SK-N-SH (cell line): Measurements from ENCODE around the gene HLA-DOA. TPM values are rescaled to one million over a fixed set of nuclear protein-coding genes. Genes with fewer than 3 reads are reported as not detected.

ENCODE experiments used
- CTCF ChIA-PET: fragments of 300-600, 350-600 bp; formaldehyde crosslinking; extraction: SDS; loops from one replicate; lab custom pipeline; 2021; lab: Yijun Ruan, JAX
- POLR2A ChIA-PET: fragments of 350-600 bp; sonication (Branson Sonifier 250); formaldehyde crosslinking; extraction: SDS; loops from one replicate; lab custom pipeline; 2020; ENCODE audit warnings: antibody characterized with exemption, inconsistent platforms; lab: Yijun Ruan, JAX
- DNase-seq: peaks from one replicate; pipeline ENCODE4 v3.0.0; 2012
- H2AFZ ChIP-seq: fragments of 200-600 bp; sonication (generic); 2 replicates; pipeline ENCODE4 v1.8.1; 2016; ENCODE audit warnings: antibody characterized with exemption, mild to moderate bottlenecking, low read depth
- H3F3A ChIP-seq: fragments of 200-600 bp; sonication (generic); replicated peaks from 2 replicates; pipeline ENCODE3; 2016; ENCODE audit warnings: antibody characterized with exemption, mild to moderate bottlenecking; ENCODE audit not compliant: insufficient read depth
- H3K27ac ChIP-seq, 2 experiments: fragments of 200-500 bp in 1 of 2; fragments of 200-600 bp in 1 of 2; sonication (Bioruptor generic) in 1 of 2; sonication (generic), shearing (Covaris generic) in 1 of 2; 2 replicates each; pipeline versions ENCODE4 v1.5.1 to v1.6.1; 2014 to 2016; ENCODE audit warnings: low read depth in 2 of 2, inconsistent platforms in 1 of 2, low read length in 1 of 2, mild to moderate bottlenecking in 1 of 2, mixed read lengths in 1 of 2
- H3K27me3 ChIP-seq: fragments of 200-600 bp; sonication (generic), shearing (Covaris generic); 2 replicates; pipeline ENCODE4 v1.6.1; 2016; ENCODE audit warnings: mixed run types; ENCODE audit not compliant: insufficient read depth
- H3K36me3 ChIP-seq, 2 experiments: fragments of 200-500 bp in 1 of 2; fragments of 200-600 bp in 1 of 2; sonication (Bioruptor generic) in 1 of 2; sonication (generic) in 1 of 2; replicated peaks in 1 of 2; 2 replicates each; pipeline versions ENCODE3 to v1.5.1; 2014 to 2016; ENCODE audit warnings: low read length in 1 of 2, mild to moderate bottlenecking in 1 of 2; ENCODE audit not compliant: insufficient read depth in 2 of 2, control insufficient read depth in 1 of 2
- H3K4me1 ChIP-seq, 2 experiments: fragments of 200-500 bp in 1 of 2; fragments of 200-600 bp in 1 of 2; sonication (Bioruptor generic) in 1 of 2; sonication (generic), shearing (Covaris generic) in 1 of 2; 2 replicates each; pipeline versions ENCODE4 v1.5.1 to v1.6.1; 2014 to 2016; ENCODE audit warnings: low read depth in 1 of 2, low read length in 1 of 2, mixed run types in 1 of 2; ENCODE audit not compliant: insufficient read depth in 2 of 2, control insufficient read depth in 1 of 2
- H3K4me2 ChIP-seq: fragments of 200-600 bp; sonication (generic), shearing (Covaris generic); 2 replicates; pipeline ENCODE4 v1.6.1; 2017; ENCODE audit warnings: mixed run types
- H3K4me3 ChIP-seq, 2 experiments: fragments of 200-500 bp in 1 of 2; fragments of 200-600 bp in 1 of 2; sonication (Bioruptor generic) in 1 of 2; sonication (generic), shearing (Covaris generic) in 1 of 2; 2 replicates each; pipeline versions ENCODE4 v1.5.1 to v1.8.1; 2014 to 2016; ENCODE audit warnings: low read depth in 2 of 2, inconsistent platforms in 1 of 2, low read length in 1 of 2, mild to moderate bottlenecking in 1 of 2, mixed read lengths in 1 of 2, moderate library complexity in 1 of 2
- H3K79me2 ChIP-seq: fragments of 200-600 bp; sonication (generic); 2 replicates; pipeline ENCODE4 v1.8.1; 2017; ENCODE audit warnings: mild to moderate bottlenecking; ENCODE audit not compliant: insufficient read depth
- H3K9ac ChIP-seq: fragments of 200-600 bp; sonication (generic); 2 replicates; pipeline ENCODE4 v1.6.1; 2017; ENCODE audit warnings: mixed run types
- H3K9me2 ChIP-seq: fragments of 200-600 bp; sonication (generic); 2 replicates; pipeline ENCODE4 v1.6.1; 2017; ENCODE audit warnings: mixed run types
- H3K9me3 ChIP-seq: fragments of 200-600 bp; sonication (generic); 2 replicates; pipeline ENCODE4 v1.6.1; 2017; ENCODE audit warnings: mixed run types, mild to moderate bottlenecking, moderate library complexity
- H4K20me1 ChIP-seq: fragments of 200-600 bp; sonication (generic); 2 replicates; pipeline ENCODE4 v1.6.1; 2017; ENCODE audit warnings: mild to moderate bottlenecking, mixed run types; ENCODE audit not compliant: insufficient read depth
- FOXJ3 ChIP-seq: sonication (generic); formaldehyde crosslinking; IDR thresholded peaks from 2 replicates; pipeline ENCODE4 v1.5.1; 2020; ENCODE audit warnings: mild to moderate bottlenecking, missing genetic modification reagents
- GABPA ChIP-seq: IDR thresholded peaks from 2 replicates; pipeline ENCODE4 v1.4.0; 2012; ENCODE audit warnings: low read depth, mild to moderate bottlenecking
- GATA2 ChIP-seq: sonication (generic); formaldehyde crosslinking; IDR thresholded peaks from 2 replicates; pipeline ENCODE4 v1.5.0; 2020; ENCODE audit warnings: mild to moderate bottlenecking, missing genetic modification reagents
- MXI1 ChIP-seq: IDR thresholded peaks from 2 replicates; pipeline ENCODE4 v1.6.1; 2012; ENCODE audit warnings: mild to moderate bottlenecking, low read depth, low read length, improper control_type of control experiment
- NFIC ChIP-seq: IDR thresholded peaks from 2 replicates; pipeline ENCODE4 v1.4.0; 2012; ENCODE audit warnings: borderline replicate concordance
- POLR2AphosphoS5 ChIP-seq: IDR thresholded peaks from 2 replicates; pipeline ENCODE4 v1.6.1; 2012; ENCODE audit warnings: low read depth, low read length
- RAD21 ChIP-seq: IDR thresholded peaks from 2 replicates; pipeline ENCODE4 v1.6.1; 2012; ENCODE audit warnings: mild to moderate bottlenecking, low read length
- RFX5 ChIP-seq: IDR thresholded peaks from 2 replicates; pipeline ENCODE4 v1.6.1; 2012; ENCODE audit warnings: mild to moderate bottlenecking, improper control_type of control experiment, low read length
- RXRA ChIP-seq: IDR thresholded peaks from 2 replicates; pipeline ENCODE4 v1.4.0; 2012; ENCODE audit warnings: low read depth, mild to moderate bottlenecking, borderline replicate concordance
- SIN3A ChIP-seq: IDR thresholded peaks from 2 replicates; pipeline ENCODE4 v1.6.1; 2012; ENCODE audit warnings: low read depth, mild to moderate bottlenecking, low read length, moderate library complexity, borderline replicate concordance
- TEAD4 ChIP-seq: IDR thresholded peaks from 2 replicates; pipeline ENCODE4 v1.4.0; 2012; ENCODE audit warnings: mild to moderate bottlenecking, borderline replicate concordance; ENCODE audit not compliant: insufficient read depth
- USF2 ChIP-seq: fragments of 150-350 bp; IDR thresholded peaks from 2 replicates; pipeline ENCODE4 v1.6.1; 2017; ENCODE audit warnings: antibody characterized with exemption, low read length, low read depth, borderline replicate concordance
- WGBS: methylation state at CpG from one replicate; pipeline ENCODE4 v1.1.6; 2017; ENCODE audit warnings: low lambda C conversion rate; 5-methylcytosine and 5-hydroxymethylcytosine counted together
- polyA plus RNA-seq, 3 experiments: library from polyadenylated mRNA; depleted of rRNA; stranded (reverse); fragments of >200 nt; gene quantifications; 2 replicates each; pipeline ENCODE4 v1.2.3, GENCODE V29; 2012

HLA-DOA gene
- polyA plus RNA-seq, 1 of the 3 experiments (the other 2 are of a cell fraction), result not detected

DNA sequence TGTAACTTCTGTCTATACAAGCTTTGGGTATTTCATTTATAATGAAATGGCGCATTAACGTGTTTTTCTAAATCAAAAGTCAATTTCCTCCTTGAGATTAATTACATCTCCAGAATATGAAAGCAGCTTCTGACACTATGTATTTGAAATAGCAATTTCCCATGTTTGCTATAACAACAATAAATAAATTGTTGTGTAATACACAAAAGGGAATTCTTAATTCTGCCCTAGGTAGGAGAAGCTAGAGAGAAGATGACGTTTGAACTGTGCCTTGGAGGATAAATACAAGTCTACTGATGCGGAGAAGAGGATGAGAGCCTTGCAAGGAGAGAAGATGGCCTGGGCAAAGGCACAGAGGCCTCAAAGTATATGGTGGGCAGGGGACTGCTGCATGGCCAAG is 7.6 kb upstream of the HLA-DOA start:
- no peak for DNase-seq
- POLR2A ChIA-PET, result no interaction called here
- no peaks in the 10 kb centered on the region for H3K9me3 ChIP-seq
- H3K9me2 ChIP-seq, result no peaks in the 10 kb centered on the region
- no peaks in the 10 kb centered on the region for H3K36me3 ChIP-seq
- H3K27ac ChIP-seq, result no peak overlapping the region
- H3K4me1 ChIP-seq, result no peaks in the 10 kb centered on the region; a peak in 1 of 4 replicates
- WGBS, result 7% methylated on average over 4 of the region's 4 CpGs
- H3K9ac ChIP-seq, result no peak overlapping the region
- TF ChIP-seq NFIC (no peak), TEAD4 (no peak), GABPA (no peak), USF2 (no peak), RFX5 (no peak), MXI1 (no peak), SIN3A (no peak), RXRA (no peak)
- TF ChIP-seq, all 33 proteins: peak for 0
- Histone ChIP-seq H3K79me2 (no peaks in the 10 kb centered on the region), H3K4me2 (no peak overlapping the region), H3K27me3 (peaks cover 72% of the 10 kb centered on the region), H3K4me3 (no peak overlapping the region), H2AFZ (no peak overlapping the region), H3F3A (no peaks in the 10 kb centered on the region), H4K20me1 (no peaks in the 10 kb centered on the region)
- CTCF ChIA-PET, result interaction anchor here (1.0 to 6.3 kb wide), 6 partner anchors 32 to 231 kb away, joined by 3 to 65 read pairs (median 22); no protein-coding TSS in a partner anchor

DNA sequence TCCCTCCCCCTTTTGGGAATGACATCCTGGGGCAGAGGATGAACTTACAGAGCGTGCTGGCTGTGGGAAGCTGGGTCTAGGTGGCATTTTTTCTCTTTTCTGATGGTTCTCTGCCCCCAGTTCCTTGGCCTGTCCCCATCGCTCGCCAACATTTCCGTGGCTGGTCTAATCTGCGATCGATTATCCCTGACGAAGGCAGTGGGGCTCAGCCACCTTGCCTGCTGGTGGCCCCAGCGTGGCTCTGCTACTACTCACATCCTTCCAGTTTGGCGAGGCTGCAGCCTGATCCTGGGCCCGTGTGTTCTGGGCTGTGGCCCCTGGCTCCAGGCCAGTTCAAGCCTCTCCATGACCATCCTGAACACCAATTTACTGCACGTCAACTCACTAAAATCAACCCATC is 6.4 kb upstream of the HLA-DOA start:
- H4K20me1 ChIP-seq, result no peaks in the 10 kb centered on the region
- 12% methylated on average over 9 of the region's 11 CpGs for WGBS
- H3K9me3 ChIP-seq, result no peaks in the 10 kb centered on the region
- no peaks in the 10 kb centered on the region for H3K79me2 ChIP-seq
- POLR2A ChIA-PET, result no interaction called here
- CTCF ChIA-PET, result interaction anchor here (0.7 to 6.3 kb wide), 20 partner anchors 14 to 233 kb away, joined by 3 to 65 read pairs (median 4); partner anchors contain the start of genes HSD17B8 and TAP2
- no peaks in the 10 kb centered on the region for H3K36me3 ChIP-seq
- H2AFZ ChIP-seq, result no peak overlapping the region
- H3K4me1 ChIP-seq, result no peaks in the 10 kb centered on the region; a peak in 1 of 4 replicates
- H3K9ac ChIP-seq, result no peak overlapping the region
- DNase-seq, result no peak
- no peak overlapping the region for H3K4me2 ChIP-seq
- H3K4me3 ChIP-seq, result no peak overlapping the region
- no peak overlapping the region for H3K27ac ChIP-seq
- H3K27me3 ChIP-seq, result peaks cover 71% of the 10 kb centered on the region
- H3K9me2 ChIP-seq, result no peaks in the 10 kb centered on the region
- no peaks in the 10 kb centered on the region for H3F3A ChIP-seq
- TF ChIP-seq GATA2 (CRISPR knock-in tag) (no peak), POLR2AphosphoS5 (no peak), FOXJ3 (CRISPR knock-in tag) (no peak), RAD21 (no peak)
